ENCODE data around the gene GLIPR1. TPM values are rescaled to one million over a fixed set of nuclear protein-coding genes. Genes with fewer than 3 reads are reported as not detected.
A peak's percentile ranks its signal among the peaks of the same experiment; 100 is the strongest.
"Not testable (repeated sequence)": the region's sequence is repeated elsewhere in the genome, so short reads cannot be mapped to it uniquely, and the experiment has no call there.

The GLIPR1 gene
- total RNA-seq, 1 experiment from 2014 or later, result 36.4 TPM

GRCh38 chr12:75444429-75445136 is 36.0 kb upstream of the GLIPR1 start:
- peak overlapping the region; percentile 10 for H3K27ac Mint-ChIP-seq (ENCODE audit: low read depth, unreplicated experiment)
- no peak overlapping the region for H3K4me3 Mint-ChIP-seq (ENCODE audit: unreplicated experiment)
- H3K4me1 Mint-ChIP-seq (ENCODE audit: insufficient read depth, unreplicated experiment), result peaks cover 28% of the 10 kb centered on the region
- DNase-seq (ENCODE audit: unreplicated experiment), result peak; percentile 38
- H3K36me3 Mint-ChIP-seq (ENCODE audit: insufficient read depth, unreplicated experiment), result peaks cover 6% of the 10 kb centered on the region
- ChIA-PET POLR2A (no interaction called here), CTCF (no interaction called here)
- peaks cover 8% of the 10 kb centered on the region for H3K9me3 Mint-ChIP-seq (ENCODE audit: unreplicated experiment)
- H3K27me3 Mint-ChIP-seq (ENCODE audit: insufficient read depth, unreplicated experiment), result no peaks in the 10 kb centered on the region
- no peak for TF ChIP-seq CTCF (IDR thresholded peaks at IDR 0.05; ENCODE audit: unreplicated experiment)
- BruUV-seq (replicated peaks), result no TSS peak
- intact Hi-C loops (cut with micrococcal nuclease), result no loop called here

- H3K4me3 Mint-ChIP-seq (ENCODE audit: unreplicated experiment); POLR2A ChIA-PET; H3K27me3 Mint-ChIP-seq (ENCODE audit: insufficient read depth, unreplicated experiment); H3K9me3 Mint-ChIP-seq (ENCODE audit: unreplicated experiment); CTCF ChIA-PET; BruUV-seq (replicated peaks); H3K36me3 Mint-ChIP-seq (ENCODE audit: insufficient read depth, unreplicated experiment); H3K27ac Mint-ChIP-seq (ENCODE audit: low read depth, unreplicated experiment); intact Hi-C loops (cut with micrococcal nuclease); DNase-seq (ENCODE audit: unreplicated experiment): not testable (repeated sequence)
- peaks cover 28% of the 10 kb centered on the region for H3K4me1 Mint-ChIP-seq (ENCODE audit: insufficient read depth, unreplicated experiment)
Measured at GRCh38 chr12:75445137-75445507, 35.4 kb upstream of the GLIPR1 start.

GRCh38 chr12:75446857-75447256 is 33.7 kb upstream of the GLIPR1 start:
- TF ChIP-seq CTCF (IDR thresholded peaks at IDR 0.05; ENCODE audit: unreplicated experiment), result no peak
- peak; percentile 46 for DNase-seq (ENCODE audit: unreplicated experiment)
- ChIA-PET POLR2A (interaction anchor here (0.9 kb wide), 1 partner anchor 31 kb away, joined by 3 read pairs; no protein-coding TSS in a partner anchor), CTCF (interaction anchor here (1.5 to 1.8 kb wide), 2 partner anchors 39 to 113 kb away, joined by 5 to 8 read pairs; partner anchors contain the start of gene GLIPR1L1)
- Mint-ChIP-seq H3K36me3 (ENCODE audit: insufficient read depth, unreplicated experiment) (peaks cover 2% of the 10 kb centered on the region), H3K27me3 (ENCODE audit: insufficient read depth, unreplicated experiment) (no peaks in the 10 kb centered on the region), H3K9me3 (ENCODE audit: unreplicated experiment) (no peaks in the 10 kb centered on the region), H3K4me3 (ENCODE audit: unreplicated experiment) (no peak overlapping the region), H3K4me1 (ENCODE audit: insufficient read depth, unreplicated experiment) (peaks cover 28% of the 10 kb centered on the region), H3K27ac (ENCODE audit: low read depth, unreplicated experiment) (no peak overlapping the region)
- no TSS peak for BruUV-seq (replicated peaks)
- intact Hi-C loops (cut with micrococcal nuclease), result no loop called here

- DNase-seq (ENCODE audit: unreplicated experiment), result no peak
- Mint-ChIP-seq H3K27me3 (ENCODE audit: insufficient read depth, unreplicated experiment) (no peaks in the 10 kb centered on the region), H3K36me3 (ENCODE audit: insufficient read depth, unreplicated experiment) (no peaks in the 10 kb centered on the region), H3K27ac (ENCODE audit: low read depth, unreplicated experiment) (no peak overlapping the region), H3K4me3 (ENCODE audit: unreplicated experiment) (no peak overlapping the region), H3K9me3 (ENCODE audit: unreplicated experiment) (no peaks in the 10 kb centered on the region), H3K4me1 (ENCODE audit: insufficient read depth, unreplicated experiment) (peaks cover 28% of the 10 kb centered on the region)
- intact Hi-C loops (cut with micrococcal nuclease), result no loop called here
- no TSS peak for BruUV-seq (replicated peaks)
- ChIA-PET POLR2A (interaction anchor here (0.6 kb wide), 1 partner anchor 862 kb away, joined by 5 read pairs; no protein-coding TSS in a partner anchor), CTCF (no interaction called here)
- TF ChIP-seq CTCF (IDR thresholded peaks at IDR 0.05; ENCODE audit: unreplicated experiment), result no peak
Measured at GRCh38 chr12:75447691-75448393, 32.7 kb upstream of the GLIPR1 start.
